NB4 (cell line): ENCODE measurements around the gene PPIL6.
A peak's percentile ranks its signal among the peaks of the same experiment; 100 is the strongest.

Experiments used
- DNase-seq: peaks from one replicate; pipeline ENCODE4 v3.0.0; 2010; ENCODE audit warnings: low read depth
- H3K4me3 ChIP-seq: one replicate; pipeline ENCODE4 v1.5.1; 2011; ENCODE audit warnings: mild to moderate bottlenecking, low read depth, low read length, moderate library complexity
- MAX ChIP-seq: IDR thresholded peaks from 2 replicates; pipeline ENCODE4 v1.6.1; 2011; ENCODE audit warnings: low read depth, low read length
- MYC ChIP-seq: IDR thresholded peaks from 2 replicates; pipeline ENCODE4 v1.6.1; 2011; ENCODE audit warnings: low read depth, low read length
- POLR2A ChIP-seq: IDR thresholded peaks from 2 replicates; pipeline ENCODE4 v1.6.1; 2011; ENCODE audit warnings: mild to moderate bottlenecking; ENCODE audit not compliant: insufficient read length; ENCODE audit errors: extremely low read depth
- TF ChIP-seq, protein P1 (sequence below): IDR thresholded peaks from one replicate; pipeline ENCODE4 v1.5.1; 2012; ENCODE audit warnings: low read depth, low read length

PPIL6 gene

DNA sequence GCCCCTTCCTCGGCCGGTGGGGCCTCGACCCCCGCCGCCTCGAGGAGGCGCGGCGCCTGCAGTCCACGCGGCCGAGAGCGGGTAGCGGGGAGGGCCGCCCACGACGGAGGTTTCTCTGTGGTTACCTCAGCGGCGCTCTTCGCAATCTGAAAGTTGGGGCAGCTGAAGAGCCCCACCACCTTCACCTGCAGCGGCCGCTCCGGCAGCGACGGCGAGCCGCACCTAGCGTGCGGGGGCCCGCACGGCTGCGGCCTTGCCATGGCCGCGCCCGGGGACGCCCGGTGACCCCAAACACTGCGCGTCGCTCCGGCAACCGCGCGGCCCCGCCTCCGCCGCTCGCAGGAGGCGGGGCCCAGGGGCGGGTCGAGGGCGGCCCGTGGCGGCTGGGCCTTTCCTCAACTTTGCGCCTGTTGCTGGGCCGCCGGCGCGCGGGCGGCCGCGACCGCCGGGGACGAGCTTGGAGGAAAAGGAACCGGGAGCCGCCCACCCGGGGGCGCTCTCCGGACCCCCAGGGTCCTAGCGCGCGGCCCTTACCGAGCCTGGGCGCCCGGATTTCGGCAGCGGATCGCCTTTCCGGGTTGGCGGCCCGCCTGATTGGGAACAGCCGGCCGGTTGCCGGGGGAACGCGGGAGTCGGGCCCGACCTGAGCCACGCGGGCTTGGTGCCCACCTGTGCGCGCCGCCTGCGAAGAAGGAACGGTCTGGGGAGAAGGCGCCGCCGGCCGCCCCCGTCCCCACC is at the start of gene PPIL6, which contains the start of gene SMPD2:
Gene PPIL6 (minus strand): TSS at position 298 of the 738 bp plus-strand sequence. CDS start 38 bp downstream, at position 260.
Gene SMPD2 (plus strand): TSS at position 394 of the 738 bp plus-strand sequence. CDS start 398 bp downstream, outside the sequence.
- H3K4me3 ChIP-seq: peak within 1 kb of the TSS; percentile 71
- TF ChIP-seq MAX (peak; percentile 77), POLR2A (no peak)
- TF ChIP-seq, protein P1, sequence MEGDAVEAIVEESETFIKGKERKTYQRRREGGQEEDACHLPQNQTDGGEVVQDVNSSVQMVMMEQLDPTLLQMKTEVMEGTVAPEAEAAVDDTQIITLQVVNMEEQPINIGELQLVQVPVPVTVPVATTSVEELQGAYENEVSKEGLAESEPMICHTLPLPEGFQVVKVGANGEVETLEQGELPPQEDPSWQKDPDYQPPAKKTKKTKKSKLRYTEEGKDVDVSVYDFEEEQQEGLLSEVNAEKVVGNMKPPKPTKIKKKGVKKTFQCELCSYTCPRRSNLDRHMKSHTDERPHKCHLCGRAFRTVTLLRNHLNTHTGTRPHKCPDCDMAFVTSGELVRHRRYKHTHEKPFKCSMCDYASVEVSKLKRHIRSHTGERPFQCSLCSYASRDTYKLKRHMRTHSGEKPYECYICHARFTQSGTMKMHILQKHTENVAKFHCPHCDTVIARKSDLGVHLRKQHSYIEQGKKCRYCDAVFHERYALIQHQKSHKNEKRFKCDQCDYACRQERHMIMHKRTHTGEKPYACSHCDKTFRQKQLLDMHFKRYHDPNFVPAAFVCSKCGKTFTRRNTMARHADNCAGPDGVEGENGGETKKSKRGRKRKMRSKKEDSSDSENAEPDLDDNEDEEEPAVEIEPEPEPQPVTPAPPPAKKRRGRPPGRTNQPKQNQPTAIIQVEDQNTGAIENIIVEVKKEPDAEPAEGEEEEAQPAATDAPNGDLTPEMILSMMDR: peak; percentile 13
- DNase-seq: peak; percentile 94

DNA sequence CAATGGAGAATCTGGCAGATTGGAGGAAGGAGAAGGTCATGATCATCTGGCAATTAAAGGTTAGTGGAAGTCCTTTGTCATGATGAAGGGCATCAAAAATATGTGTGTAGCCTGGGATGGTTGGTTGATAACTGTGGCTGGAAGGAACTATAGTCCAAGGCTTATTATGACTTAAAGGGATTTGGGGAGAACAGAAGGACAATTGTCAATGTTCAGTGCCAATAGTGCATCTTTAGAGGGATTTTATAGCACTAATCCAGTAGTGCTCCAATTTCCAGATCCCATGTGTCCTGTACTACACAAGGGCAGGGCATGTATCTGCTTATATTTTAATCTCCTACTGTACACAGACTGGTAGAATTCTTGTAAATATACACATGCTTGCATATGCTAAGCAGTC is 47.6 kb upstream of the PPIL6 start:
- no peak for DNase-seq
- H3K4me3 ChIP-seq: no peak overlapping the region
- TF ChIP-seq POLR2A (no peak), MYC (no peak), MAX (no peak)
- TF ChIP-seq, protein P1: no peak

GRCh38 chr6:109486068-109486467 is 45.6 kb upstream of the PPIL6 start:
- no peak overlapping the region for H3K4me3 ChIP-seq
- TF ChIP-seq MYC (no peak), MAX (no peak), POLR2A (no peak)
- TF ChIP-seq, protein P1: no peak
- DNase-seq: no peak

GRCh38 chr6:109485266-109485935 is 45.0 kb upstream of the PPIL6 start:
- TF ChIP-seq, protein P1: no peak
- TF ChIP-seq MYC (no peak), POLR2A (no peak), MAX (no peak)
- DNase-seq: no peak
- no peak overlapping the region for H3K4me3 ChIP-seq

GRCh38 chr6:109484122-109484521 is 43.7 kb upstream of the PPIL6 start:
- TF ChIP-seq POLR2A (no peak), MYC (no peak), MAX (no peak)
- TF ChIP-seq, protein P1: no peak
- no peak overlapping the region for H3K4me3 ChIP-seq
- no peak for DNase-seq
